ENCODE results near the gene SDK1.

GRCh38 chr7:3356173-3356572, 55.1 kb downstream of the SDK1 start:
- TF ChIP-seq CTCF (IDR thresholded peaks at IDR 0.05; ENCODE audit: low read depth, low read length), result no peak
- no peak for TF ChIP-seq POLR2A (IDR thresholded peaks at IDR 0.05; ENCODE audit: extremely low read depth, insufficient read length)

Measured in NB4 (cell line).